DOHH2 (cell line): Measurements from ENCODE around the gene SORL1.

ENCODE experiments used
- CTCF ChIP-seq: fragments of 200-600 bp; sonication (generic); IDR thresholded peaks from one replicate; pipeline ENCODE4 v1.5.1; 2014; ENCODE audit warnings: antibody characterized with exemption, mild to moderate bottlenecking, low read depth, low read length; ENCODE audit not compliant: poor library complexity, severe bottlenecking
- EZH2phosphoT487 ChIP-seq: fragments of 200-600 bp; sonication (generic); IDR thresholded peaks from 2 replicates; pipeline ENCODE4 v1.6.1; 2017; ENCODE audit warnings: borderline replicate concordance, mild to moderate bottlenecking, antibody characterized with exemption, low read length, moderate library complexity, mixed read lengths

- TF ChIP-seq CTCF (no peak), EZH2phosphoT487 (no peak)
Measured at GRCh38 chr11:121604152-121604551, 152.0 kb downstream of the SORL1 start.
